Esophagus squamous epithelium (tissue), 4 donors: ENCODE data around the gene NLE1.

Source experiments
- CTCF ChIP-seq, 6 experiments: fragments of 450-650 bp in 4 of 6; fragments of 200-600 bp in 2 of 6; sonication (generic) in 2 of 6; IDR thresholded peaks; one replicate each; pipeline ENCODE4 v1.5.1; 2016 to 2019; ENCODE audit warnings: antibody characterized with exemption in 6 of 6, mild to moderate bottlenecking in 4 of 6, moderate library complexity in 4 of 6
- POLR2A ChIP-seq, 4 donors: fragments of 450-650 bp; IDR thresholded peaks; one replicate each; pipeline ENCODE4 v1.6.1; 2017; ENCODE audit warnings: antibody characterized with exemption in 4 of 4, mild to moderate bottlenecking in 4 of 4, moderate library complexity in 3 of 4

- TF ChIP-seq CTCF (IDR thresholded peaks at IDR 0.05) (no peak), POLR2A (IDR thresholded peaks at IDR 0.05) (no peak)
These were observed 9.1 kb downstream of the NLE1 start for GRCh38 chr17:35132816-35133550.
